Trophoblast cell (in vitro differentiated cells and primary cell): ENCODE measurements around the gene ASIC2.

Source experiments
- DNase-seq, 2 donors: peaks; one replicate each; pipeline ENCODE4 v3.0.0-alpha.2; 2016
- H2AFZ ChIP-seq: 2 replicates; pipeline ENCODE4 v1.6.1; 2013; ENCODE audit warnings: low read length, moderate library complexity, mild to moderate bottlenecking; ENCODE audit not compliant: insufficient read depth, poor library complexity
- H2AK5ac ChIP-seq: 2 replicates; pipeline ENCODE4 v1.6.1; 2013; ENCODE audit warnings: mild to moderate bottlenecking, low read length
- H2BK120ac ChIP-seq: 2 replicates; pipeline ENCODE4 v1.6.1; 2013; ENCODE audit warnings: low read length, mild to moderate bottlenecking, moderate library complexity; ENCODE audit not compliant: insufficient read depth, poor library complexity
- H2BK12ac ChIP-seq: 2 replicates; pipeline ENCODE4 v1.6.1; 2013; ENCODE audit warnings: mild to moderate bottlenecking, low read length, moderate library complexity
- H2BK5ac ChIP-seq: 2 replicates; pipeline ENCODE4 v1.6.1; 2013; ENCODE audit warnings: low read length, low read depth, moderate library complexity, mild to moderate bottlenecking; ENCODE audit not compliant: poor library complexity
- H3K14ac ChIP-seq: 2 replicates; pipeline ENCODE4 v1.6.1; 2013; ENCODE audit warnings: mild to moderate bottlenecking, low read length
- H3K18ac ChIP-seq: 2 replicates; pipeline ENCODE4 v1.6.1; 2013; ENCODE audit warnings: mild to moderate bottlenecking, low read length
- H3K23ac ChIP-seq: 2 replicates; pipeline ENCODE4 v1.6.1; 2013; ENCODE audit warnings: low read length
- H3K27ac ChIP-seq: 2 replicates; pipeline ENCODE4 v1.5.1; 2013; ENCODE audit warnings: low read depth, mild to moderate bottlenecking, inconsistent platforms, low read length, moderate library complexity
- H3K27me3 ChIP-seq: 2 replicates; pipeline ENCODE4 v1.6.1; 2013; ENCODE audit warnings: inconsistent platforms, mild to moderate bottlenecking, low read length, moderate library complexity; ENCODE audit not compliant: insufficient read depth
- H3K36me3 ChIP-seq, 2 experiments: 1 replicate in 1 of 2; 2 replicates in 1 of 2; pipeline ENCODE4 v1.6.1; 2013; ENCODE audit warnings: low read length in 2 of 2, mild to moderate bottlenecking in 2 of 2, moderate library complexity in 1 of 2; ENCODE audit not compliant: insufficient read depth in 2 of 2, control insufficient read depth in 1 of 2
- H3K4ac ChIP-seq: 2 replicates; pipeline ENCODE4 v1.6.1; 2013; ENCODE audit warnings: low read depth, mild to moderate bottlenecking, low read length, moderate library complexity
- H3K4me1 ChIP-seq, 2 experiments: 1 replicate in 1 of 2; 2 replicates in 1 of 2; pipeline ENCODE4 v1.6.1; 2013; ENCODE audit warnings: low read length in 2 of 2, mild to moderate bottlenecking in 2 of 2, moderate library complexity in 1 of 2; ENCODE audit not compliant: insufficient read depth in 2 of 2, control insufficient read depth in 1 of 2
- H3K4me2 ChIP-seq: 2 replicates; pipeline ENCODE4 v1.6.1; 2013; ENCODE audit warnings: inconsistent platforms, mild to moderate bottlenecking, low read length, moderate library complexity
- H3K4me3 ChIP-seq: 2 replicates; pipeline ENCODE4 v1.5.1; 2013; ENCODE audit warnings: mild to moderate bottlenecking, low read depth, low read length, inconsistent platforms
- H3K79me1 ChIP-seq: one replicate; pipeline ENCODE4 v1.6.1; 2013; ENCODE audit warnings: low read length
- H3K79me2 ChIP-seq: 2 replicates; pipeline ENCODE4 v1.6.1; 2013; ENCODE audit warnings: low read length, mild to moderate bottlenecking; ENCODE audit not compliant: control insufficient read depth, insufficient read depth, poor library complexity
- H3K9ac ChIP-seq: 2 replicates; pipeline ENCODE4 v1.6.1; 2013; ENCODE audit warnings: mild to moderate bottlenecking, low read length
- H3K9me3 ChIP-seq: 2 replicates; pipeline ENCODE4 v1.6.1; 2013; ENCODE audit warnings: low read depth, mild to moderate bottlenecking, control low read depth, inconsistent platforms, low read length; ENCODE audit not compliant: insufficient read depth
- H4K12ac ChIP-seq: 2 replicates; pipeline ENCODE4 v1.6.1; 2013; ENCODE audit warnings: low read depth, mild to moderate bottlenecking, low read length, moderate library complexity
- H4K8ac ChIP-seq: 2 replicates; pipeline ENCODE4 v1.6.1; 2013; ENCODE audit warnings: low read depth, mild to moderate bottlenecking, low read length, moderate library complexity
- H4K91ac ChIP-seq: one replicate; pipeline ENCODE4 v1.6.1; 2013; ENCODE audit warnings: low read depth, mild to moderate bottlenecking, low read length, moderate library complexity
- WGBS: extraction: QIAGEN DNeasy Blood & Tissue Kit; methylation state at CpG from one replicate; pipeline ENCODE4 v1.1.7; 2013; ENCODE audit warnings: missing lambda C conversion rate; ENCODE audit not compliant: insufficient read length, insufficient coverage; ENCODE audit errors: extremely low coverage; 5-methylcytosine and 5-hydroxymethylcytosine counted together

ASIC2 gene

DNA sequence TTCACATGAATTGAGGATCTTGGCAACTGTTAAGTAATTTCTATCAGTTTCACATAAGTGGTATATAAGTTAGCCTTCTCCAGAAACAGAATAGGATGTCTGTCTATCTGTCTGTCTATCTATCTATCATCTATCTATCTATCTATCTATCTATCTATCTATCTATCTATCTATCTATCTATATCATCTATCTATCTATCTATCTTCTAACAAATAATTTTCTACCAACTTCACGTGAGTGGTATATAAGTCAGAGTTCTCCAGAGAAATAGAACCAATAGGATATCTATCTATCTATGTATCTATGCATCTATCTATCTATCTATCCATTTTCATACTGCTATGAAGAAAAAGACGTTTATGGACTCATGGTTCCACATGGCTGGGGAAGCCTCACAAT lies 312.9 kb downstream of the ASIC2 start:
- no peaks in the 10 kb centered on the region for H3K79me1 ChIP-seq
- no peak overlapping the region for H4K8ac ChIP-seq
- no peaks in the 10 kb centered on the region for H3K36me3 ChIP-seq
- no peaks in the 10 kb centered on the region for H3K4me1 ChIP-seq
- H2BK120ac ChIP-seq: no peak overlapping the region
- H3K27me3 ChIP-seq: no peaks in the 10 kb centered on the region
- no peak overlapping the region for H3K23ac ChIP-seq
- H3K27ac ChIP-seq: no peak overlapping the region
- no peak for DNase-seq
- no peak overlapping the region for H3K4me3 ChIP-seq
- H3K9ac ChIP-seq: no peak overlapping the region
- no peak overlapping the region for H3K14ac ChIP-seq
- no peak overlapping the region for H2AFZ ChIP-seq
- H3K4me2 ChIP-seq: no peak overlapping the region
- H2BK12ac ChIP-seq: no peak overlapping the region
- no CpG with 5 or more reads among the region's 2 CpGs for WGBS
- no peak overlapping the region for H3K4ac ChIP-seq
- H4K12ac ChIP-seq: no peak overlapping the region
- no peak overlapping the region for H2AK5ac ChIP-seq
- H3K18ac ChIP-seq: no peak overlapping the region
- no peaks in the 10 kb centered on the region for H3K79me2 ChIP-seq
- no peak overlapping the region for H4K91ac ChIP-seq
- H3K9me3 ChIP-seq: peaks cover 7% of the 10 kb centered on the region
- no peak overlapping the region for H2BK5ac ChIP-seq

DNA sequence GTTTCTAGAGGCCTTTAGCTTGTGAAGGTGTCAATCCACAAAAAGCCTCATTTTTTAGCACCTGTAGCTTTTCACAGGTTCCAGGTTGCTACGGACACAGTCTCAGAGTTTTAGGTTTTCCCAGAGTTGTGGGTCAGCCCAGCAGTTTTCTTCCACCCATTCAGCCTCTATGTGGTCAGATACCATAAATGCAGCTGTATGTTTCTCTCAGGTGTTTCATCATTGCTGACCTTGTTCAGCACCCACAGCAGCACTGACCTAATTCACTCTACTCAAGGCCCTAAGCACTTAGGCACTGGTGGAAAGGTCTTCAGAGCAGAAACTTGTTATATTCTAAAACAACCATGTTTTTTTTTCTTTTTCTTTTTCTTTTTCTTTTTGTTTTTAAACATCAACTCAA lies 316.5 kb downstream of the ASIC2 start:
- H2AFZ ChIP-seq: no peak overlapping the region
- no peak overlapping the region for H2BK5ac ChIP-seq
- no peak overlapping the region for H3K9ac ChIP-seq
- H2AK5ac ChIP-seq: no peak overlapping the region
- H2BK12ac ChIP-seq: no peak overlapping the region
- H3K9me3 ChIP-seq: peaks cover 6% of the 10 kb centered on the region
- no CpG with 5 or more reads among the region's 1 CpG for WGBS
- H4K91ac ChIP-seq: no peak overlapping the region
- no peaks in the 10 kb centered on the region for H3K79me2 ChIP-seq
- H3K79me1 ChIP-seq: no peaks in the 10 kb centered on the region
- no peak overlapping the region for H4K8ac ChIP-seq
- H3K18ac ChIP-seq: no peak overlapping the region
- no peak overlapping the region for H3K23ac ChIP-seq
- no peak overlapping the region for H3K4ac ChIP-seq
- no peak for DNase-seq
- no peak overlapping the region for H4K12ac ChIP-seq
- no peaks in the 10 kb centered on the region for H3K27me3 ChIP-seq
- H3K27ac ChIP-seq: no peak overlapping the region
- H3K14ac ChIP-seq: no peak overlapping the region
- no peak overlapping the region for H3K4me2 ChIP-seq
- H3K4me3 ChIP-seq: no peak overlapping the region
- H3K4me1 ChIP-seq: no peaks in the 10 kb centered on the region
- no peaks in the 10 kb centered on the region for H3K36me3 ChIP-seq
- no peak overlapping the region for H2BK120ac ChIP-seq

- H3K27ac ChIP-seq: no peak overlapping the region
- no peak for DNase-seq
- H3K23ac ChIP-seq: no peak overlapping the region
- no peak overlapping the region for H3K18ac ChIP-seq
- H3K4me3 ChIP-seq: no peak overlapping the region
- H3K27me3 ChIP-seq: no peaks in the 10 kb centered on the region
- H2BK5ac ChIP-seq: no peak overlapping the region
- no peaks in the 10 kb centered on the region for H3K79me2 ChIP-seq
- no peaks in the 10 kb centered on the region for H3K36me3 ChIP-seq
- no peak overlapping the region for H3K9ac ChIP-seq
- H4K8ac ChIP-seq: no peak overlapping the region
- H3K4me2 ChIP-seq: no peak overlapping the region
- no CpG with 5 or more reads among the region's 4 CpGs for WGBS
- H3K9me3 ChIP-seq: peaks cover 1% of the 10 kb centered on the region
- no peak overlapping the region for H4K91ac ChIP-seq
- no peak overlapping the region for H3K14ac ChIP-seq
- no peak overlapping the region for H3K4ac ChIP-seq
- no peak overlapping the region for H2BK12ac ChIP-seq
- H3K79me1 ChIP-seq: no peaks in the 10 kb centered on the region
- no peak overlapping the region for H2AK5ac ChIP-seq
- no peak overlapping the region for H2BK120ac ChIP-seq
- H3K4me1 ChIP-seq: no peaks in the 10 kb centered on the region
- H2AFZ ChIP-seq: no peak overlapping the region
- no peak overlapping the region for H4K12ac ChIP-seq
These were observed 317.0 kb downstream of the ASIC2 start for GRCh38 chr17:32976131-32976530.

DNA sequence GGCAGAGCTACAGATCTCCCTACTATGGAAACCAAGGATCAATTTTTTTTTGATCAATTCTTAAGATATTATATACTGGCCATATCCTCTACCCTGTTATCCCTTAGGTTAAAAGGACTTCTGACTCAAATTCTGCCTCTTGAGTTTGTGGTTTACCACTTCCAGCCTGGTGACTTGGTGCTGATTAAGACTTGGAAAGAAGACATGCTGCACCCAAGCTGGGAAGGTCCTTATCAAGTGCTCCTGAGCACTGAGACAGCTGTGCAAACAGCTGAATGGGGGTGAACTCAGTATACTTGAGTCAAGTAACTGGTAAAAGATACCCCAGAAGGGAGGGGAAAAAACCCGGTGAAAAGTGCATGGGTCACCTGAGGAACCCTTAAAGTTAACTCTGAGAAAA lies 321.9 kb downstream of the ASIC2 start:
- no peak overlapping the region for H3K4me2 ChIP-seq
- H3K79me2 ChIP-seq: no peaks in the 10 kb centered on the region
- no peak overlapping the region for H3K23ac ChIP-seq
- no peaks in the 10 kb centered on the region for H3K27me3 ChIP-seq
- H4K8ac ChIP-seq: no peak overlapping the region
- H2AK5ac ChIP-seq: no peak overlapping the region
- H3K36me3 ChIP-seq: no peaks in the 10 kb centered on the region
- H3K4me1 ChIP-seq: no peaks in the 10 kb centered on the region
- H2BK120ac ChIP-seq: no peak overlapping the region
- H3K27ac ChIP-seq: no peak overlapping the region
- no peak for DNase-seq
- no peak overlapping the region for H3K9ac ChIP-seq
- H3K4me3 ChIP-seq: no peak overlapping the region
- H3K79me1 ChIP-seq: no peaks in the 10 kb centered on the region
- WGBS: no CpG with 5 or more reads among the region's 1 CpG
- H3K4ac ChIP-seq: no peak overlapping the region
- no peak overlapping the region for H3K18ac ChIP-seq
- H4K12ac ChIP-seq: no peak overlapping the region
- no peak overlapping the region for H3K14ac ChIP-seq
- no peak overlapping the region for H2BK12ac ChIP-seq
- H3K9me3 ChIP-seq: no peaks in the 10 kb centered on the region
- no peak overlapping the region for H4K91ac ChIP-seq
- H2AFZ ChIP-seq: no peak overlapping the region
- H2BK5ac ChIP-seq: no peak overlapping the region
